Stimulated activated CD4-positive, alpha-beta T cell treated with anti-CD3 and anti-CD28 coated beads, Interleukin-2, amount 100 ng/mL, for 24 hours (primary cell): ENCODE measurements around the gene TTC17.
"Not testable (repeated sequence)": the region's sequence is repeated elsewhere in the genome, so short reads cannot be mapped to it uniquely, and the experiment has no call there.

ENCODE experiments used
- DNase-seq, 2 donors: peaks; one replicate each; pipeline ENCODE4 v3.0.0-alpha.2; 2020

Gene TTC17

GRCh38 chr11:43462359-43462758, 103.6 kb downstream of the TTC17 start:
- DNase-seq, result no peak

DNA sequence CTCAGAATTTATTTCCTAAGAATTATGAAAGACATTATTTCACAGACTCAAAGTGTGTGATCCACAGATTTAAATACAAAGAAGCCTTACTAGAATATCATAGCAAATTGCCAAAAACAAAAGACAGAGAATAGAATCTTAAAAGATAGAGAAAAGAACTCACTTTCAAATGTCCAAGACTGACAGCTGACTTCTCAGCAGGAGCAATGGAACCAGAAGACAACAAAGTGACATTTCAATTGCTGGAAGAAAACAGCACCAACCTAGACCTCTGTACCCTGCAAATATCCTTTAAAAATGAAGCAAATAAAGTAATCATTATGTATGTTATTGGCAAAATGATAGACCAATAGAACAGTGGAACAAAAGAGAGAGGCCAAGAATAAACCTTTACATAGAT, 109.2 kb downstream of the TTC17 start:
- no peak for DNase-seq

GRCh38 chr11:43477491-43477890, 118.8 kb downstream of the TTC17 start:
- not testable (repeated sequence) for DNase-seq

DNA sequence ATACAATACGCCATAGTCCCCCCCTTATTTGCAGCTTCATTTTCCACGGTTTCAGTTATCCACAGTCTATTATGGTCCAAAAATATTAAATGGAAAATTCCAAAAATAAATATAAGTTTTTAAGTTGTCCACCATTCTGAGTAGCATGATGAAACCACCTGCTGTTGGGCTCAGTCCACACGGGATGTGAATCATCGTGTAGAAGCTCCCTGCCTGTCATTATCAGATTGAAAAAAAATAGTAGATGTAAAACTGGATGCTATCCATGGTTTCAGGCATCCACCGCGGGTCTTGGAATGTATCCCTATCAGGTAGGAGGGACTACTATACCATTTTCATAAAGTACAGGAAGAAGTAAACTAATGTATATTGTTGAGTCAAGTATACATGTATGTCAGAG, 127.4 kb downstream of the TTC17 start:
- no peak for DNase-seq

GRCh38 chr11:43489869-43490465, 131.2 kb downstream of the TTC17 start:
- no peak for DNase-seq

GRCh38 chr11:43492701-43493100, 134.0 kb downstream of the TTC17 start:
- DNase-seq, result no peak

GRCh38 chr11:43493431-43493830, 134.7 kb downstream of the TTC17 start:
- DNase-seq, result no peak

- no peak for DNase-seq
Observed at GRCh38 chr11:43497144-43497543, 138.4 kb downstream of the TTC17 start.

DNA sequence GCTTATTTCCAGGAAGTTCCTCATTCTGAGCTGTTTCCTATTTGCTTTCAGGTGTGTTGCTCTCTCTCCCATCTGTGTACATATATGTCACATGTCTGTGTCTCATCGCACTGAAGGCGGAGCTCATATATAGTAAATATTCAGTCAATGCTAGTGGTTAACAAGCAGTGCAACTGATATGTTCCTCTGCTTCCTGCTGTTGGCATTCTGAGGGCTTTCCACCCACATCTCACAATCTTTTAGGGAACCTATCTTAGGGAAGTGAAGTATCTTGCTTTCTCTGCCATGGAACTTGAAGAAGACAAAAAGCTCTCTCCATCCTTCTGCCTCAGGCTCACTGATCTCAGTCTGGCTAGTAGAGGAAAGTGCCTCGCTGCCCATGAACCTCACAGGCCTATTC, 139.8 kb downstream of the TTC17 start:
- no peak for DNase-seq

DNA sequence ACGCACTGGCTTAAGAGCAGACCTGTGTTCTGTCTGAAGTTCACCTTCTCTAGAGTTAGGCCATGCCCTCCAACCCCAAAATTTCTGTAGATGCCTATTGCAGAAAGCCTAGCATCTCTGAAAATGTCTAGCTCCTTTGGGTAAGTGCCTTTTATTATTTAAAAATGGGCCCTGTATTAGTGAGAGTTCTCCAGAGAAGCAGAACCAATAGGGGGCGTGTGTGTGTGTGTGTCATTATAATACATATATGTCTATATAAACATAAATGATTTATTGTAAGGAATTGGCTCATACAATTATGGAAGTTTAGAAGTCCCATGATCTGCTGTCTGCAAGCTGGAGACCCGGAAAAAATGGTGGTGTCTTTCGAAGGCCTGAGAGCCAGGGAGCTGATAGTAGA, 144.7 kb downstream of the TTC17 start:
- no peak for DNase-seq

DNA sequence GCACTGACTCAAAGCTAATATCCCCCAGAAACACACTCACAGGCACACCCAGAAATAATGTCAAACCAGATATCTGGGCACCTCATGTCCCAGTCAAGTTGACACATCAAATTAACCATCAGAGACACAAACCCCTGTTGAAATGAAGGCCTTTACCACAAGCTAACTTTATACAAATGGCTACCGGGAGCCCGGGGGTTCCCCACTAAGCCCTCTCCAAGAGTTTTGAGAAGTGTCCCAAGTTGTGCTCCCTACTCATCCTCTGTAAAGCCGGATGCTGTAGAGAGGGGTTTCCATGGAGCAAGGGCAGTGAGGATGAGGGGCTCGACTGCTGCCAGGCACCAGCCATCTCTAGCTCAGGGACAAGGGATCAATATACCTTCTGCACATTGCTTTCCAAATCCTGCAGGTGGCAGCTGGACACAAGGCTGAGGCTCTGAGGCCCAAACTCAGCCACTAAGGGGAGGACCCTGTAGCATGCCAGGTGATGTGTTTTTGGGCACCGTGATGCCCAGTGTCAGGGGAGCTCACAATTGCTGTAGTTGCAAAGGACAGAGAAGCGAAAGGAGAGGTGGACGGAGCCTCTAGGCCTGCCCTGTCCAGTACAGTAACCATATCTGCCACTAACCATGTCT, 145.7 kb downstream of the TTC17 start:
- DNase-seq, result peak in 1 of 2 donors; percentile 5

- no peak for DNase-seq
Observed at GRCh38 chr11:43505171-43505570, 146.5 kb downstream of the TTC17 start.

GRCh38 chr11:43507171-43507570, 148.5 kb downstream of the TTC17 start:
- no peak for DNase-seq

DNA sequence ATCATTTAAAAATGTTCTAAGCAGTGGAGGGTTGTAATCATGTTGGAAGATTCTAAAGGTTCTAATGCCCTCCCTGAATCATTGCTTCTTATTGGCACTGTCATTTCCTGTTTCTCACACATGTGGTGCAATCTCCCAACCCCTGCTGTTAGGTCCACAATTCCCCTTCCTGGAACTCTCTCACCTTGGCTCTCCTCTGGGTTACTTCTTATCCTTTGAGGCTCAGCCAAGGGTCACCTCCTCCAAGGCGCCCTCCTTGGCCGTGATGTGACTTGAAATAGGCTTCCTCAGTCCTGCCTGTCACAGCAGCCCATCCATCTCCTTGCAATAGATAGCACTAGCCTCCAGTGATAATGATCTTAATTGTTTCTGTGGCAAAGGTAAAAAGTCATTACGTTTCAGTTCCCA, 149.8 kb downstream of the TTC17 start:
- DNase-seq, result no peak

- no peak for DNase-seq
Observed at GRCh38 chr11:43511959-43512358, 153.2 kb downstream of the TTC17 start.

GRCh38 chr11:43515090-43515489, 156.4 kb downstream of the TTC17 start:
- no peak for DNase-seq

- no peak for DNase-seq
Observed at GRCh38 chr11:43516316-43516850, 157.7 kb downstream of the TTC17 start.

- DNase-seq, result no peak
Observed at GRCh38 chr11:43517518-43517917, 158.8 kb downstream of the TTC17 start.

- no peak for DNase-seq
Observed at GRCh38 chr11:43518408-43519160, 159.9 kb downstream of the TTC17 start.

DNA sequence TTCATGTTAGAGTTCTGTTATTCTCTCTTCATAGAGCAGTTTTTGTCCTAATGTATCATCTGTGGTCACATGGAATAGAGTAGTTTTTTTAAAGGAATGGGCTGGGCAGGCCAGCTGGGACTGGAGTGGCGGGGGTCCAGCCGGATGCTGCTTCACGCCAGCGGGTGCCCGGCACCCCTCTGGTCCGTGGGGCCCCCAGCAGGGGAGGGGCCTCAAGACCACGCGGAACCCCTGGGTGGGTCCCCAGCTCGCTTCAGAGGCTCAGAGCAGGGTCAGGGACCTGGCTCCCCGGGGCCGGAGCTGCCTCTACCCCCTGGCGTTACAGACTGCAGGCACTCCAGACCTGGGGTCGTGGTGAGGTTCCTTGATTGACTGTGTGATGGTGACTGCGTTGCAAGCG, 162.8 kb downstream of the TTC17 start:
- no peak for DNase-seq

DNA sequence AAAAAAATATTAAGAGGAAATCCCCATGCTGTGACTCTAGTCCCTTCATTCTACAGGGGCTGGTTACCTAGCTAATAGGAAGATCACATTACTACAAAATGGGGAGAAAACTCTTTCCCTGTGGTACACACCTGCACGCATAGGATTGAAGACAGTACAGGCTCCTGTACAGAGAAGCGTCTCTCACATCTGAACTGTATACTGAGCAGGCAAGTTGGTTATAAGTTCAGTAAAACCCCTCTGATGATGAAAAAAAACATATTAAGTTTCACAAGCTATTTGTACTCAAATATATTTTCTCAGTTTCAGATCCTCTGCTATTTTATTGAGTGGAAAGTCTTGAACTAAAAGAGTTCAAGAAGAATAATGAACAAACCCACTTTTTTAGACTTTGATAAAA, 164.9 kb downstream of the TTC17 start:
- no peak for DNase-seq

GRCh38 chr11:43532041-43532440, 173.3 kb downstream of the TTC17 start:
- DNase-seq, result no peak

DNA sequence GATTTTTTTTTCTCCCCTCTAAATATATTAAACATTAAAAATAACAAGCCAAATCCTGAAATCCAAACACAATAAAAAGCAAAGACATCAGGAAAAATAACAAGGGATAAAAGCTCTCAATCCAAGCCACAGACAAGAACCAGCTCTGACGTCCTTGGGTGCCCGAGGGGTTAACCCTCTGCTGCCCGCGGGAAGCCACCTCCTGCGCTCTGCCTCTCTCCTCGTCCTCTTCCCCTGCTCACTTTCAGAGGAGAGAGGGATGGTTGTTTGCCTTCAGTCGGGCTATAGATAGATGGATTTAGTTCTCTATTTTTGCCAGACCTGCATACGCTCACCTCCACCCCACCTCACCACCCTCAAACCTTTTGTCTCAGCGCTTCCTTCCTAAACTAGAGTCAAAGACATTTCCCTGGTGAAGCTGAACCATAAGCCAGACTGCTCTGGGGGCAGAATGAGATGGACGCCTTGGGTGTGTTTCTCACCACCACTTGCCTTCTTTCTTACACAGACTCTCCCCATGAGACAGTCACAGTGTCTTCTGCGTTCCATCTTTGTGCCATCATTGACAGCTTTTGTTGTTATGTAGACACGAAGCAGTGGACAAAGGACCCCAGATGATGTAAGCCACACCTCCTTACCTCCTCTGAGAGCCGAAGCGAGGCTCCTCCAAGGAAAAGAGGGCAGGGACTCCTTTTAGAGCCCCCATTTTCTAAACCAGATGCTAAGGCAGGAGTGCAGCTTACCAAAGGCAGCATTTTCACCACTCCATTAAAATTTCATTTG, 179.3 kb downstream of the TTC17 start:
- DNase-seq, result no peak
